IMR-90 (cell line): ENCODE measurements around the gene HLA-B.

Source experiments
- CEBPB ChIP-seq: IDR thresholded peaks from 2 replicates; pipeline ENCODE4 v1.6.1; 2012; ENCODE audit warnings: low read depth, low read length, improper control_type of control experiment
- FOS ChIP-seq: fragments of 150-350 bp; IDR thresholded peaks from 2 replicates; pipeline ENCODE4 v1.6.1; 2016; ENCODE audit warnings: low read depth, low read length
- MXI1 ChIP-seq: IDR thresholded peaks from 2 replicates; pipeline ENCODE4 v1.6.1; 2012; ENCODE audit warnings: low read depth, mild to moderate bottlenecking, low read length, moderate library complexity, borderline replicate concordance
- POLR2A ChIP-seq: IDR thresholded peaks from 2 replicates; pipeline ENCODE4 v1.6.1; 2012; ENCODE audit warnings: mild to moderate bottlenecking, low read depth, low read length
- RFX5 ChIP-seq: IDR thresholded peaks from 2 replicates; pipeline ENCODE4 v1.8.0; 2012; ENCODE audit warnings: low read depth, mild to moderate bottlenecking, low read length, moderate library complexity
- SMC3 ChIP-seq: fragments of 150-350 bp; IDR thresholded peaks from 2 replicates; pipeline ENCODE4 v1.6.1; 2016; ENCODE audit warnings: low read depth, mild to moderate bottlenecking, antibody characterized with exemption, low read length, moderate library complexity
- TF ChIP-seq, protein P1 (sequence below): conservative IDR thresholded peaks from 2 replicates; pipeline ENCODE4 v1.5.1; 2012; ENCODE audit warnings: mild to moderate bottlenecking, low read depth, low read length, improper control_type of control experiment
- TF ChIP-seq, protein P2 (sequence below): fragments of 150-350 bp; IDR thresholded peaks from 2 replicates; pipeline ENCODE4 v1.6.1; 2017; ENCODE audit warnings: mild to moderate bottlenecking, antibody characterized with exemption, low read length, low read depth
- TF ChIP-seq, protein P3 (sequence below): fragments of 150-350 bp; IDR thresholded peaks from 2 replicates; pipeline ENCODE4 v1.6.1; 2016; ENCODE audit warnings: low read depth, mild to moderate bottlenecking, low read length, moderate library complexity, borderline replicate concordance

DNA sequence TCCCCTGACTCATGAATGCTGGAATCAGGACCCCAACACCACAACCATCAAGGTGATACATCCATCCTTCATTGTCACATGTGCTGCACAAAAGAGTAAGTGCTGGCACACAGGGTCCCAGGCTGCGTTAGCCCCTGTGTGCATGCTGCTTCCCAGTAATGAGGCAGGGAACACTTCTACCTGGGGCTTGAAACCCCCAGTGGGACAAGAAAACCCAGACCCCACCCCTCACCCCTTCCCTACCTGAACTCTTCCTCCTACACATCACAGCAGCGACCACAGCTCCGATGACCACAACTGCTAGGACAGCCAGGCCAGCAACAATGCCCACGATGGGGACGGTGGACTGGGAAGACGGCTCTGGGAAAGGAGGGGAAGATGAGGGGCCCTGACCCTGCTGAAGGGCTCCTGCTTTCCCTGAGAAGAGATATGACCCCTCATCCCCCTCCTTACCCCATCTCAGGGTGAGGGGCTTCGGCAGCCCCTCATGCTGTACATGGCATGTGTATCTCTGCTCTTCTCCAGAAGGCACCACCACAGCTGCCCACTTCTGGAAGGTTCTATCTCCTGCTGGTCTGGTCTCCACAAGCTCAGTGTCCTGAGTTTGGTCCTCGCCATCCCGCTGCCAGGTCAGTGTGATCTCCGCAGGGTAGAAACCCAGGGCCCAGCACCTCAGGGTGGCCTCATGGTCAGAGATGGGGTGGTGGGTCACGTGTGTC lies 2.0 kb downstream of the HLA-B start:
- TF ChIP-seq SMC3, result no peak
- no peak for TF ChIP-seq CEBPB
- TF ChIP-seq, protein P1, sequence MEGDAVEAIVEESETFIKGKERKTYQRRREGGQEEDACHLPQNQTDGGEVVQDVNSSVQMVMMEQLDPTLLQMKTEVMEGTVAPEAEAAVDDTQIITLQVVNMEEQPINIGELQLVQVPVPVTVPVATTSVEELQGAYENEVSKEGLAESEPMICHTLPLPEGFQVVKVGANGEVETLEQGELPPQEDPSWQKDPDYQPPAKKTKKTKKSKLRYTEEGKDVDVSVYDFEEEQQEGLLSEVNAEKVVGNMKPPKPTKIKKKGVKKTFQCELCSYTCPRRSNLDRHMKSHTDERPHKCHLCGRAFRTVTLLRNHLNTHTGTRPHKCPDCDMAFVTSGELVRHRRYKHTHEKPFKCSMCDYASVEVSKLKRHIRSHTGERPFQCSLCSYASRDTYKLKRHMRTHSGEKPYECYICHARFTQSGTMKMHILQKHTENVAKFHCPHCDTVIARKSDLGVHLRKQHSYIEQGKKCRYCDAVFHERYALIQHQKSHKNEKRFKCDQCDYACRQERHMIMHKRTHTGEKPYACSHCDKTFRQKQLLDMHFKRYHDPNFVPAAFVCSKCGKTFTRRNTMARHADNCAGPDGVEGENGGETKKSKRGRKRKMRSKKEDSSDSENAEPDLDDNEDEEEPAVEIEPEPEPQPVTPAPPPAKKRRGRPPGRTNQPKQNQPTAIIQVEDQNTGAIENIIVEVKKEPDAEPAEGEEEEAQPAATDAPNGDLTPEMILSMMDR, result no peak
- TF ChIP-seq POLR2A, result no peak
- TF ChIP-seq, protein P2, sequence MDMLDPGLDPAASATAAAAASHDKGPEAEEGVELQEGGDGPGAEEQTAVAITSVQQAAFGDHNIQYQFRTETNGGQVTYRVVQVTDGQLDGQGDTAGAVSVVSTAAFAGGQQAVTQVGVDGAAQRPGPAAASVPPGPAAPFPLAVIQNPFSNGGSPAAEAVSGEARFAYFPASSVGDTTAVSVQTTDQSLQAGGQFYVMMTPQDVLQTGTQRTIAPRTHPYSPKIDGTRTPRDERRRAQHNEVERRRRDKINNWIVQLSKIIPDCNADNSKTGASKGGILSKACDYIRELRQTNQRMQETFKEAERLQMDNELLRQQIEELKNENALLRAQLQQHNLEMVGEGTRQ, result no peak
- TF ChIP-seq MXI1, result no peak
- TF ChIP-seq, protein P3, sequence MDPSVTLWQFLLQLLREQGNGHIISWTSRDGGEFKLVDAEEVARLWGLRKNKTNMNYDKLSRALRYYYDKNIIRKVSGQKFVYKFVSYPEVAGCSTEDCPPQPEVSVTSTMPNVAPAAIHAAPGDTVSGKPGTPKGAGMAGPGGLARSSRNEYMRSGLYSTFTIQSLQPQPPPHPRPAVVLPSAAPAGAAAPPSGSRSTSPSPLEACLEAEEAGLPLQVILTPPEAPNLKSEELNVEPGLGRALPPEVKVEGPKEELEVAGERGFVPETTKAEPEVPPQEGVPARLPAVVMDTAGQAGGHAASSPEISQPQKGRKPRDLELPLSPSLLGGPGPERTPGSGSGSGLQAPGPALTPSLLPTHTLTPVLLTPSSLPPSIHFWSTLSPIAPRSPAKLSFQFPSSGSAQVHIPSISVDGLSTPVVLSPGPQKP, result no peak
- no peak for TF ChIP-seq RFX5
- no peak for TF ChIP-seq FOS
